T follicular helper cell (primary cell): ENCODE data around the gene MYO3B.
"Not testable (repeated sequence)": the region's sequence is repeated elsewhere in the genome, so short reads cannot be mapped to it uniquely, and the experiment has no call there.

Experiments
- DNase-seq: peaks from one replicate; pipeline ENCODE4 v3.0.0-alpha.2; 2020; ENCODE audit warnings: low read depth

Gene MYO3B

GRCh38 chr2:170261566-170261965 is 83.6 kb downstream of the MYO3B start:
- DNase-seq = no peak

GRCh38 chr2:170262343-170262742 is 84.4 kb downstream of the MYO3B start:
- no peak for DNase-seq

- DNase-seq = no peak
Measured at GRCh38 chr2:170262806-170263205, 84.9 kb downstream of the MYO3B start.

DNA sequence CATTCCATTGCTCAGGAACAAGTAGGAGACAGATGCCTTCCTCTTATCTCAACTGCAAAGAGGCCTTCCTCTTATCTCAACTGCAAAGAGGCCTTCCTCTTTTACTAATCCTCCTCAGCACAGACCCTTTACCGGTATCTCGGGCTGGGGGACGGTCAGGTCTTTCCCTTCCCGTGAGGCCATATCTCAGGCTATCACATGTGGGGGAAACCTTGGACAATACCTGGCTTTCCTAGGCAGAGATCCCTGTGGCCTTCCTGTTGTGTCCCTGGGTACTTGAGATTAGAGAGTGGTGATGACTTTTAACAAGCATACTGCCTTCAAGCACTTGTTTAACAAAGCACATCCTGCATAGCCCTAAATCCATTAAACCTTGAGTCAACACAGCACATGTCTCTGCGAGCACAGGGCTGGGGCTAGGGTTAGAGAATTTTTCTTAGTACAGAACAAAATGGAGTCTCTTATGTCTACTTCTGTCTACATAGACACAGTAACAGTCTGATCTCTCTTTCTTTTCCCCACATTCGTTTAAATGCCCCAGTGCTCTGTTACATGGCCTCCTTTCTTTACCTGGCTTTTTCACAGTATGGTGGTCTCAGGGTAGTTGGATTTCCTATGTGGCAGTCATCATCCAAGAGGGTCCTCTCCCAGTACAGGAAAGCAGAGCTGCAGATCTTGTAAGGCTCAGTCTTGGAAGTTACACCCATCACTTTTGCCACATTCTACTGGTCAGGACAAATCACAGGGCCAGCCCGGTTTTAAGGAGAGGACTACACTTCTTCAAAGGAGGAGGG is 86.0 kb downstream of the MYO3B start:
- not testable (repeated sequence) for DNase-seq

- DNase-seq = no peak
Measured at GRCh38 chr2:170264522-170264860, 86.5 kb downstream of the MYO3B start.

DNA sequence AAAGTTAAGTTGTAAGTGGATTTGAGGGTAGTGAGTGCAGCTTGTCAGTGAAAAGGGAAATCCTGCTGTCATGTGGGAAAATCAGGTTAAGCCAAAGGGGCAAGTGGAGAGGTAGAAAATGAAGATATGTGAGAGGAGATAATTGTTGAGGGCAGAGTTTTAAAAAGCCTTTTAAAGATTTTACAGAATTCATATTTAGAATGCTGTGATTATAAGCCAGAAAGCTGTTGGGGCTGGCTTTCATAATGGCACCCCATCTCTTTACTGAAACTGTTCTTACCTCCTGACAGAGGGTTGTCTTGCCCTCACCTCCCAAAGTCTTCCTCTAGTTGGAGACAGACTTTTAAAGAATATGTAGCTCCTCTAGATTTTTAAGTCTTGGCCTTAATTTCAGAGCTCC is 86.9 kb downstream of the MYO3B start:
- no peak for DNase-seq

DNA sequence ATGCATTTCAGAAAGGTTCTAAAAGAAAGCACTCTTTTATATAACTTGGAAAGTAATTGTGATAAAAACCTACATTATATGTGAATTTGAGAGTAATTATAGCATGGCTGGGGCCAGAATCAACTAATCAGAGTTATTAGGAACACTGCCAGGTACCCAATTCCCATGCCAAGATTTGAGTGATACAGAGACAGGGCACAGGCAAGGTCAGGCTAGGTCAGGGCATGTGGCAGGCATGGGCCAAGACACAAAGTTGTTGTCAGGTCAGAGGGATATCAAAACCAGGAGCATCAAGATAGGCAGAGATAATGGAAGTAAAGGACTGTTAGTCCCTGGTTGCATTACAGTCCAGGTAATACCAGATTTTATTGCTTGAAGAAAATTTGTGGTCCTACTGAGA is 87.4 kb downstream of the MYO3B start:
- DNase-seq = no peak

GRCh38 chr2:170266358-170266757 is 88.4 kb downstream of the MYO3B start:
- DNase-seq = no peak

DNA sequence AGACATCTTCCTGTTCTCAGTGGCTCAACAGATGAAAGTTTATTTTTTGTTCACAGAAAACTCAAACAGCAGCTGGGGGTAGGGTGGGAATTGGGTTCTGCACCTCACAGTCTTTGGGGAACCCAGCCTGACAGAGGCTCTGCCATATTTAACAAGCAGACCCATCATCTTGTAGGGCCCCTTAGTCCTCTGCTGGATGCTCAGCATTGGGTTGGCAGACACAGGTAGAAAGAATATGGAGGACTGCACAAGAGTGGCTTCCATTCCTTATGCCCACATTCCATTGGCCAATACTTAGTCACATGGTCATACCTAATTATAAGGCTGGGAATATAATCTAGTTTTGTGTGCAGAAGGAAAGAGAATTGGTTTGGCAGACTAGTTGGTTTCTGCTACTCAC is 89.1 kb downstream of the MYO3B start:
- DNase-seq = no peak

- DNase-seq = no peak
Measured at GRCh38 chr2:170270278-170270864, 92.4 kb downstream of the MYO3B start.

DNA sequence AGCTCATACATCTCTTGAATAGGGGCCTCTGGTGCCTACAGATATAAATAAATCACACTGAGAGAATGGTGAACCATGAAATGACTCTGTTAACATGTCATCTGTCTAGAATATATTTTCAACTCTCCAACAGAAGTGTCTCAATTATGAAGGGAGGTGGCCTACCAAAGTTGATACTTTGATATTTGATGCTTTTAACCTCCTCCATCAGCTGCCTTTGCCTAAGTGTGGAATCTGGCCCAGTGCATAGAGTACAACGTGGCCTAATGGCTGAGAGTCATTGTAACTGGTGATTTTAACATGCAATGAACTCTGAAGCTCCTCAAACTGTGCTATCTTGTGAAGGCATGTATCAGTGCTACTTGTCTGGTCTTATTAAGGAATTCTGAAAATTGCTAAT is 93.4 kb downstream of the MYO3B start:
- no peak for DNase-seq

DNA sequence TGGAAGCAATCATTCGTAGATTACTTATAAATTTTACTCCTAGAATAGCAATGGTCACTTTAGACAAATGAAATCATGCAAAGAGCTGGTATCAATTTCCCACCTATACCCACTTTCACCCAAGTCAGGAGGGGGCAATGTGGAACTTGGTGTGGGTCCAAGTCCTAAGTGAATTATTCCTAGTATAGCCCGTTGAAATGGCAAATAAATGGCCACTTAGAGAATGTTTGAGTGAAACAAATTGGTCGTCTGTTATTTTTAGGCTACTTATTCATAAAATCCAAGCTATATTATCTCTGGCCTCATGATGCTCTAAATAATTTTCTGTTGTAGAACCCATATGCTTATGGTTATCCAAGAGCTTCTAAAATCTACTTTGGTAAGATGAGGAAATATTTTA is 98.1 kb downstream of the MYO3B start:
- no peak for DNase-seq

GRCh38 chr2:170276925-170277629 is 99.1 kb downstream of the MYO3B start:
- DNase-seq = no peak

DNA sequence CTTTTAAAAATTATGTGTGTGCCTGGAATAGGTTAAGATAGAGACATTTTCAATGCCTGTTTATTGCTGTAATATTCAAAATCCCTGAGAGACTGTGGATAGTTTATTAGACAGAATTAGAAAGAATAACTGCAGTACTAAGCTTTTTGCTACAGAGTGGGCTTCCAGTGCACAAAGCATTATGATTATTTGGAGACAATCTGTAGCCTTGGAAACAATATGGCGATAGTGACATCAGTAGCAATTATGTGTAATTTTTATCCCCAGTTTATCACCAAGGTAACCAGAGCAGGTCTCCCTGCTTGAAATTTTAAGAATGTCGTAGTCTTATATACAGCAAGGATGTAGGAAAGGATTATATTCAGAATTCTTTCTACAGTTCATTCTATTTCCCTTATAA is 100.0 kb downstream of the MYO3B start:
- DNase-seq = no peak

- not testable (repeated sequence) for DNase-seq
Measured at GRCh38 chr2:170279615-170280014, 101.7 kb downstream of the MYO3B start.

- no peak for DNase-seq
Measured at GRCh38 chr2:170282851-170283250, 104.9 kb downstream of the MYO3B start.

DNA sequence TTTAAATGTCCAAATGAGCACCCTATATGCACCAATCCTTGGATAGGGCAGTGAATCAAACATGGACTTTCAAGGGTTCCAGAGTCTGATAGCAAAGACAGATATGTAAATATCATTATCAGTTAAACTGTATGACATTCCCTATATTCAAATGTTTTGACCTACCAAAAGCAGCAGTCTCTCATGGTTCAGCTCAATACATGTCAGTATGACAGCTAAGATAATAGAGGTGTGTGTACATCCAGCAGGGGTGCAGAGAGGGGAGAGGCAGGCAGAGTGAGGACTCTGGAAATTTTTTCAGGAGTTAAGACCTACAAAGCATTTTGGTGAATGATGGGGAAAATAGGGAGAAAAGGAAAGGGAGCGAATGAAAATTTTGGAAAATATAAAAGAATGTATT is 106.3 kb downstream of the MYO3B start:
- no peak for DNase-seq

GRCh38 chr2:170288859-170289258 is 110.9 kb downstream of the MYO3B start:
- no peak for DNase-seq

- DNase-seq = no peak
Measured at GRCh38 chr2:170291474-170291873, 113.5 kb downstream of the MYO3B start.

- no peak for DNase-seq
Measured at GRCh38 chr2:170292415-170292814, 114.5 kb downstream of the MYO3B start.

DNA sequence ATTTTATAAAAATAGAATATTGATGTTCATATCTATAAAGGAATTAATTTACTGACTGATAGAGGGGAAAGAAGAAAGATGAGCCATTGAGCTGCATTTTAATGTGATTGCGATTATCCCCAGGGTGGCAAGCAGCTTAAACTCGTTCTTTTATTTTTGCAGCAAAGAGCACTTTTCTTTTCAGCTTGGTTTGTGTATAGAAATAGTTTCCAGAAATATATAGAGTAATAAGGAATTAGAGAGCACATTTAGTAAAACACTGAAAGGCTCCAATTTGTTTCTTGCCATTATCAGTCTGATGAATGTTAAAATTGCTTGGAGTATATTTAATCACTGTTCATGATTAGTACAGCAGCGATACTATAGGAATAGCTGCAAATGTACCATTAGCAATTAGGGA is 119.5 kb downstream of the MYO3B start:
- no peak for DNase-seq

DNA sequence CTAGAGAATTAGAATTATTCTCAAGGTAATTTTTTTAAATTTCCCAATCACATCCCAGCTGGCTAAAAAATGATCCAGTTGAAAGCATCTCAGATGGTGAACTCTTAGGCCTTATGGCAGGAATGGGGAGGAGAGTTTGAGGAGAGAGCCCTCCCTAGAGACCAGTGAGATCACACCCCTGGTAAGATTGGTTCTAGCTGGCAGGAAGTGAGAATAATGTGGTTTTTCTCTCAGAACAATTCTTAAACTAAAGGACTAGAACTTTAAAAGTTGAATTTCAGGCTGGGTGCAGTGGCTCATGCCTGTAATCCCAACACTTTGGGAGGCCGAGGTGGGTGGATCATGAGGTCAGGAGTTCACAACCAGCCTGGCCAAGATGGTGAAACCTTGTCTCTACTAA is 120.2 kb downstream of the MYO3B start:
- no peak for DNase-seq

DNA sequence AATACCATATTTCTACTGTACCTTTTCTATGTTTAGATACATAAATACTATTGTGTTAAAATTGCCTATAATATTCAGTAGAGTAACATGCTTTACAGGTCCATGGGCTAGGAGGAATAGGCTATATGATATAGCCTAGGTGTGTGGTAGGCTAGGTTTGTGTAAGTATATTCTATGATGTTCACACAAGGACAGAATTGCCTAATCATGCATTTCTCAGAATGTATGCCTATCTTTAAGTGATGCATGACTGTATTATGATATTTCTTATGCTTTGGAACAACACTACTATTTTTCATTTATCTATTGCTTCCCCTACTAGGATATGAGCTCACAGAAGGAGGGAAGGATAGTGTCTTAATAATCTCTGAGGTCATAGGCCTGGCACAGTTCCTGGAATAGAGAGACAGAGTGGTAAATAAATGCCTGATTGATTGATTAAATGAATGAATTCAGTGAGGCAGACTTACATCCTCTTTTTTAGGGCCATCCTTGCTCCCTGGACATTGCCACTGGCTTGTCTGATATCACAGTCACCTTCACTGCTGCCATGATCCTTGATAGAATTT is 121.0 kb downstream of the MYO3B start:
- no peak for DNase-seq
